SK-N-SH (cell line): ENCODE measurements around the gene HYAL1. TPM values are rescaled to one million over a fixed set of nuclear protein-coding genes. Genes with fewer than 3 reads are reported as not detected.

ENCODE experiments used
- CTCF ChIA-PET: fragments of 300-600, 350-600 bp; formaldehyde crosslinking; extraction: SDS; loops from one replicate; lab custom pipeline; 2021; lab: Yijun Ruan, JAX
- POLR2A ChIA-PET: fragments of 350-600 bp; sonication (Branson Sonifier 250); formaldehyde crosslinking; extraction: SDS; loops from one replicate; lab custom pipeline; 2020; ENCODE audit warnings: antibody characterized with exemption, inconsistent platforms; lab: Yijun Ruan, JAX
- DNase-seq: peaks from one replicate; pipeline ENCODE4 v3.0.0; 2012
- H2AFZ ChIP-seq: fragments of 200-600 bp; sonication (generic); 2 replicates; pipeline ENCODE4 v1.8.1; 2016; ENCODE audit warnings: antibody characterized with exemption, mild to moderate bottlenecking, low read depth
- H3F3A ChIP-seq: fragments of 200-600 bp; sonication (generic); replicated peaks from 2 replicates; pipeline ENCODE3; 2016; ENCODE audit warnings: antibody characterized with exemption, mild to moderate bottlenecking; ENCODE audit not compliant: insufficient read depth
- H3K27ac ChIP-seq, 2 experiments: fragments of 200-500 bp in 1 of 2; fragments of 200-600 bp in 1 of 2; sonication (Bioruptor generic) in 1 of 2; sonication (generic), shearing (Covaris generic) in 1 of 2; 2 replicates each; pipeline versions ENCODE4 v1.5.1 to v1.6.1; 2014 to 2016; ENCODE audit warnings: low read depth in 2 of 2, inconsistent platforms in 1 of 2, low read length in 1 of 2, mild to moderate bottlenecking in 1 of 2, mixed read lengths in 1 of 2
- H3K27me3 ChIP-seq: fragments of 200-600 bp; sonication (generic), shearing (Covaris generic); 2 replicates; pipeline ENCODE4 v1.6.1; 2016; ENCODE audit warnings: mixed run types; ENCODE audit not compliant: insufficient read depth
- H3K36me3 ChIP-seq, 2 experiments: fragments of 200-500 bp in 1 of 2; fragments of 200-600 bp in 1 of 2; sonication (Bioruptor generic) in 1 of 2; sonication (generic) in 1 of 2; replicated peaks in 1 of 2; 2 replicates each; pipeline versions ENCODE3 to v1.5.1; 2014 to 2016; ENCODE audit warnings: low read length in 1 of 2, mild to moderate bottlenecking in 1 of 2; ENCODE audit not compliant: insufficient read depth in 2 of 2, control insufficient read depth in 1 of 2
- H3K4me1 ChIP-seq, 2 experiments: fragments of 200-500 bp in 1 of 2; fragments of 200-600 bp in 1 of 2; sonication (Bioruptor generic) in 1 of 2; sonication (generic), shearing (Covaris generic) in 1 of 2; 2 replicates each; pipeline versions ENCODE4 v1.5.1 to v1.6.1; 2014 to 2016; ENCODE audit warnings: low read depth in 1 of 2, low read length in 1 of 2, mixed run types in 1 of 2; ENCODE audit not compliant: insufficient read depth in 2 of 2, control insufficient read depth in 1 of 2
- H3K4me2 ChIP-seq: fragments of 200-600 bp; sonication (generic), shearing (Covaris generic); 2 replicates; pipeline ENCODE4 v1.6.1; 2017; ENCODE audit warnings: mixed run types
- H3K4me3 ChIP-seq, 2 experiments: fragments of 200-500 bp in 1 of 2; fragments of 200-600 bp in 1 of 2; sonication (Bioruptor generic) in 1 of 2; sonication (generic), shearing (Covaris generic) in 1 of 2; 2 replicates each; pipeline versions ENCODE4 v1.5.1 to v1.8.1; 2014 to 2016; ENCODE audit warnings: low read depth in 2 of 2, inconsistent platforms in 1 of 2, low read length in 1 of 2, mild to moderate bottlenecking in 1 of 2, mixed read lengths in 1 of 2, moderate library complexity in 1 of 2
- H3K79me2 ChIP-seq: fragments of 200-600 bp; sonication (generic); 2 replicates; pipeline ENCODE4 v1.8.1; 2017; ENCODE audit warnings: mild to moderate bottlenecking; ENCODE audit not compliant: insufficient read depth
- H3K9ac ChIP-seq: fragments of 200-600 bp; sonication (generic); 2 replicates; pipeline ENCODE4 v1.6.1; 2017; ENCODE audit warnings: mixed run types
- H3K9me2 ChIP-seq: fragments of 200-600 bp; sonication (generic); 2 replicates; pipeline ENCODE4 v1.6.1; 2017; ENCODE audit warnings: mixed run types
- H3K9me3 ChIP-seq: fragments of 200-600 bp; sonication (generic); 2 replicates; pipeline ENCODE4 v1.6.1; 2017; ENCODE audit warnings: mixed run types, mild to moderate bottlenecking, moderate library complexity
- H4K20me1 ChIP-seq: fragments of 200-600 bp; sonication (generic); 2 replicates; pipeline ENCODE4 v1.6.1; 2017; ENCODE audit warnings: mild to moderate bottlenecking, mixed run types; ENCODE audit not compliant: insufficient read depth
- ELF1 ChIP-seq: IDR thresholded peaks from 2 replicates; pipeline ENCODE4 v1.4.0; 2012
- EP300 ChIP-seq, 2 experiments: IDR thresholded peaks; 2 replicates each; pipeline versions ENCODE4 v1.4.0 to v1.6.1; 2012; ENCODE audit warnings: borderline replicate concordance in 1 of 2, low read depth in 1 of 2, low read length in 1 of 2
- EZH2phosphoT487 ChIP-seq: fragments of 200-600 bp; sonication (generic); IDR thresholded peaks from 2 replicates; pipeline ENCODE4 v1.6.1; 2017; ENCODE audit warnings: low read depth, mixed run types, mild to moderate bottlenecking, antibody characterized with exemption, moderate library complexity, borderline replicate concordance
- FOSL2 ChIP-seq: IDR thresholded peaks from 2 replicates; pipeline ENCODE4 v1.4.0; 2012; ENCODE audit warnings: low read depth, mild to moderate bottlenecking, moderate library complexity, borderline replicate concordance
- FOXJ3 ChIP-seq: sonication (generic); formaldehyde crosslinking; IDR thresholded peaks from 2 replicates; pipeline ENCODE4 v1.5.1; 2020; ENCODE audit warnings: mild to moderate bottlenecking, missing genetic modification reagents
- GABPA ChIP-seq: IDR thresholded peaks from 2 replicates; pipeline ENCODE4 v1.4.0; 2012; ENCODE audit warnings: low read depth, mild to moderate bottlenecking
- GATA2 ChIP-seq: sonication (generic); formaldehyde crosslinking; IDR thresholded peaks from 2 replicates; pipeline ENCODE4 v1.5.0; 2020; ENCODE audit warnings: mild to moderate bottlenecking, missing genetic modification reagents
- MAX ChIP-seq: IDR thresholded peaks from 2 replicates; pipeline ENCODE4 v1.4.0; 2012; ENCODE audit warnings: low read depth
- MXI1 ChIP-seq: IDR thresholded peaks from 2 replicates; pipeline ENCODE4 v1.6.1; 2012; ENCODE audit warnings: mild to moderate bottlenecking, low read depth, low read length, improper control_type of control experiment
- NFIC ChIP-seq: IDR thresholded peaks from 2 replicates; pipeline ENCODE4 v1.4.0; 2012; ENCODE audit warnings: borderline replicate concordance
- PBX3 ChIP-seq: IDR thresholded peaks from 2 replicates; pipeline ENCODE4; 2012
- POLR2AphosphoS5 ChIP-seq: IDR thresholded peaks from 2 replicates; pipeline ENCODE4 v1.6.1; 2012; ENCODE audit warnings: low read depth, low read length
- RAD21 ChIP-seq: IDR thresholded peaks from 2 replicates; pipeline ENCODE4 v1.6.1; 2012; ENCODE audit warnings: mild to moderate bottlenecking, low read length
- RCOR1 ChIP-seq: fragments of 150-350 bp; IDR thresholded peaks from 2 replicates; pipeline ENCODE4 v1.6.1; 2017; ENCODE audit warnings: antibody characterized with exemption, low read length
- RXRA ChIP-seq: IDR thresholded peaks from 2 replicates; pipeline ENCODE4 v1.4.0; 2012; ENCODE audit warnings: low read depth, mild to moderate bottlenecking, borderline replicate concordance
- SIN3A ChIP-seq: IDR thresholded peaks from 2 replicates; pipeline ENCODE4 v1.6.1; 2012; ENCODE audit warnings: low read depth, mild to moderate bottlenecking, low read length, moderate library complexity, borderline replicate concordance
- SMC3 ChIP-seq: IDR thresholded peaks from 2 replicates; pipeline ENCODE4 v1.6.1; 2012; ENCODE audit warnings: low read depth, low read length, improper control_type of control experiment
- TAF1 ChIP-seq: IDR thresholded peaks from 2 replicates; pipeline ENCODE4 v1.6.1; 2012; ENCODE audit warnings: low read depth, mild to moderate bottlenecking, low read length, moderate library complexity, borderline replicate concordance
- TEAD4 ChIP-seq: IDR thresholded peaks from 2 replicates; pipeline ENCODE4 v1.4.0; 2012; ENCODE audit warnings: mild to moderate bottlenecking, borderline replicate concordance; ENCODE audit not compliant: insufficient read depth
- YY1 ChIP-seq: IDR thresholded peaks from 2 replicates; pipeline ENCODE4 v1.4.0; 2012; ENCODE audit warnings: low read depth, mild to moderate bottlenecking
- WGBS: methylation state at CpG from one replicate; pipeline ENCODE4 v1.1.6; 2017; ENCODE audit warnings: low lambda C conversion rate; 5-methylcytosine and 5-hydroxymethylcytosine counted together
- polyA plus RNA-seq, 3 experiments: library from polyadenylated mRNA; depleted of rRNA; stranded (reverse); fragments of >200 nt; gene quantifications; 2 replicates each; pipeline ENCODE4 v1.2.3, GENCODE V29; 2012
- TF ChIP-seq, protein P1 (sequence below): fragments of 150-350 bp; IDR thresholded peaks from 2 replicates; pipeline ENCODE4 v1.6.1; 2016; ENCODE audit warnings: mild to moderate bottlenecking, low read depth, low read length
- TF ChIP-seq, protein P2 (sequence below): fragments of 150-350 bp; IDR thresholded peaks from 2 replicates; pipeline ENCODE4 v1.6.1; 2017; ENCODE audit warnings: antibody characterized with exemption, low read length, low read depth, borderline replicate concordance
- TF ChIP-seq, protein P3 (sequence below): IDR thresholded peaks from 2 replicates; pipeline ENCODE4 v1.6.1; 2012; ENCODE audit warnings: mild to moderate bottlenecking, low read depth, low read length, moderate library complexity
- TF ChIP-seq, protein P4 (sequence below): fragments of 200-600 bp; sonication (generic); IDR thresholded peaks from 2 replicates; pipeline ENCODE4 v1.6.1; 2017; ENCODE audit warnings: antibody characterized with exemption, mild to moderate bottlenecking, moderate library complexity

Gene HYAL1
- polyA plus RNA-seq, 1 of the 3 experiments (the other 2 are of a cell fraction): 0.30 TPM

GRCh38 chr3:50347187-50347813 is 43.9 kb upstream of the HYAL1 start:
- H3K9ac ChIP-seq: no peak overlapping the region
- H3K4me3 ChIP-seq: no peak overlapping the region
- ChIA-PET POLR2A (interaction anchor here (0.9 to 2.6 kb wide), 5 partner anchors 10 to 221 kb away, joined by 3 to 5 read pairs (median 4); partner anchors contain the start of genes HYAL3 and NAA80), CTCF (interaction anchor here (0.6 to 6.0 kb wide), 38 partner anchors 9 to 566 kb away, joined by 3 to 45 read pairs (median 4); partner anchors contain the start of genes CISH, HEMK1 and RASSF1)
- H2AFZ ChIP-seq: no peak overlapping the region
- H3K27ac ChIP-seq: peak overlapping the region in 1 of 2 experiments; percentile 35; a peak in 1 of 4 replicates
- H3K4me2 ChIP-seq: no peak overlapping the region
- no peaks in the 10 kb centered on the region for H3K27me3 ChIP-seq
- H3K36me3 ChIP-seq: peaks cover 0 to 17% of the 10 kb centered on the region in 2 experiments
- TF ChIP-seq TEAD4: no peak
- TF ChIP-seq, protein P1, sequence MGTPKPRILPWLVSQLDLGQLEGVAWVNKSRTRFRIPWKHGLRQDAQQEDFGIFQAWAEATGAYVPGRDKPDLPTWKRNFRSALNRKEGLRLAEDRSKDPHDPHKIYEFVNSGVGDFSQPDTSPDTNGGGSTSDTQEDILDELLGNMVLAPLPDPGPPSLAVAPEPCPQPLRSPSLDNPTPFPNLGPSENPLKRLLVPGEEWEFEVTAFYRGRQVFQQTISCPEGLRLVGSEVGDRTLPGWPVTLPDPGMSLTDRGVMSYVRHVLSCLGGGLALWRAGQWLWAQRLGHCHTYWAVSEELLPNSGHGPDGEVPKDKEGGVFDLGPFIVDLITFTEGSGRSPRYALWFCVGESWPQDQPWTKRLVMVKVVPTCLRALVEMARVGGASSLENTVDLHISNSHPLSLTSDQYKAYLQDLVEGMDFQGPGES: no peak
- TF ChIP-seq EZH2phosphoT487: no peak
- TF ChIP-seq, protein P2, sequence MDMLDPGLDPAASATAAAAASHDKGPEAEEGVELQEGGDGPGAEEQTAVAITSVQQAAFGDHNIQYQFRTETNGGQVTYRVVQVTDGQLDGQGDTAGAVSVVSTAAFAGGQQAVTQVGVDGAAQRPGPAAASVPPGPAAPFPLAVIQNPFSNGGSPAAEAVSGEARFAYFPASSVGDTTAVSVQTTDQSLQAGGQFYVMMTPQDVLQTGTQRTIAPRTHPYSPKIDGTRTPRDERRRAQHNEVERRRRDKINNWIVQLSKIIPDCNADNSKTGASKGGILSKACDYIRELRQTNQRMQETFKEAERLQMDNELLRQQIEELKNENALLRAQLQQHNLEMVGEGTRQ: no peak
- TF ChIP-seq ELF1: no peak
- no peak; the same call in 1 of the 2 replicates for TF ChIP-seq FOSL2
- 0 out of 2 replicates have a peak, but pooled peaks have one; percentile 15 for TF ChIP-seq SIN3A
- no peak for TF ChIP-seq FOXJ3 (CRISPR knock-in tag)
- 0 out of 2 replicates have a peak, but pooled peaks have one; percentile 16 for TF ChIP-seq RCOR1
- TF ChIP-seq SMC3: peak; percentile 63; the same call in 1 of the 2 replicates
- TF ChIP-seq RAD21: peak; percentile 83
- peak; percentile 23; the same call in 1 of the 2 replicates for TF ChIP-seq MXI1
- TF ChIP-seq MAX: no peak
- TF ChIP-seq POLR2AphosphoS5: no peak
- no peak for TF ChIP-seq RXRA
- no peak for TF ChIP-seq GABPA
- TF ChIP-seq NFIC: no peak
- no peak for TF ChIP-seq PBX3
- TF ChIP-seq EP300 (IDR thresholded peaks at IDR 0.05; ENCODE audit: borderline replicate concordance in 1 of 2, low read depth in 1 of 2, low read length in 1 of 2): no peak
- TF ChIP-seq, protein P3, sequence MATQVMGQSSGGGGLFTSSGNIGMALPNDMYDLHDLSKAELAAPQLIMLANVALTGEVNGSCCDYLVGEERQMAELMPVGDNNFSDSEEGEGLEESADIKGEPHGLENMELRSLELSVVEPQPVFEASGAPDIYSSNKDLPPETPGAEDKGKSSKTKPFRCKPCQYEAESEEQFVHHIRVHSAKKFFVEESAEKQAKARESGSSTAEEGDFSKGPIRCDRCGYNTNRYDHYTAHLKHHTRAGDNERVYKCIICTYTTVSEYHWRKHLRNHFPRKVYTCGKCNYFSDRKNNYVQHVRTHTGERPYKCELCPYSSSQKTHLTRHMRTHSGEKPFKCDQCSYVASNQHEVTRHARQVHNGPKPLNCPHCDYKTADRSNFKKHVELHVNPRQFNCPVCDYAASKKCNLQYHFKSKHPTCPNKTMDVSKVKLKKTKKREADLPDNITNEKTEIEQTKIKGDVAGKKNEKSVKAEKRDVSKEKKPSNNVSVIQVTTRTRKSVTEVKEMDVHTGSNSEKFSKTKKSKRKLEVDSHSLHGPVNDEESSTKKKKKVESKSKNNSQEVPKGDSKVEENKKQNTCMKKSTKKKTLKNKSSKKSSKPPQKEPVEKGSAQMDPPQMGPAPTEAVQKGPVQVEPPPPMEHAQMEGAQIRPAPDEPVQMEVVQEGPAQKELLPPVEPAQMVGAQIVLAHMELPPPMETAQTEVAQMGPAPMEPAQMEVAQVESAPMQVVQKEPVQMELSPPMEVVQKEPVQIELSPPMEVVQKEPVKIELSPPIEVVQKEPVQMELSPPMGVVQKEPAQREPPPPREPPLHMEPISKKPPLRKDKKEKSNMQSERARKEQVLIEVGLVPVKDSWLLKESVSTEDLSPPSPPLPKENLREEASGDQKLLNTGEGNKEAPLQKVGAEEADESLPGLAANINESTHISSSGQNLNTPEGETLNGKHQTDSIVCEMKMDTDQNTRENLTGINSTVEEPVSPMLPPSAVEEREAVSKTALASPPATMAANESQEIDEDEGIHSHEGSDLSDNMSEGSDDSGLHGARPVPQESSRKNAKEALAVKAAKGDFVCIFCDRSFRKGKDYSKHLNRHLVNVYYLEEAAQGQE: no peak
- TF ChIP-seq, protein P4, sequence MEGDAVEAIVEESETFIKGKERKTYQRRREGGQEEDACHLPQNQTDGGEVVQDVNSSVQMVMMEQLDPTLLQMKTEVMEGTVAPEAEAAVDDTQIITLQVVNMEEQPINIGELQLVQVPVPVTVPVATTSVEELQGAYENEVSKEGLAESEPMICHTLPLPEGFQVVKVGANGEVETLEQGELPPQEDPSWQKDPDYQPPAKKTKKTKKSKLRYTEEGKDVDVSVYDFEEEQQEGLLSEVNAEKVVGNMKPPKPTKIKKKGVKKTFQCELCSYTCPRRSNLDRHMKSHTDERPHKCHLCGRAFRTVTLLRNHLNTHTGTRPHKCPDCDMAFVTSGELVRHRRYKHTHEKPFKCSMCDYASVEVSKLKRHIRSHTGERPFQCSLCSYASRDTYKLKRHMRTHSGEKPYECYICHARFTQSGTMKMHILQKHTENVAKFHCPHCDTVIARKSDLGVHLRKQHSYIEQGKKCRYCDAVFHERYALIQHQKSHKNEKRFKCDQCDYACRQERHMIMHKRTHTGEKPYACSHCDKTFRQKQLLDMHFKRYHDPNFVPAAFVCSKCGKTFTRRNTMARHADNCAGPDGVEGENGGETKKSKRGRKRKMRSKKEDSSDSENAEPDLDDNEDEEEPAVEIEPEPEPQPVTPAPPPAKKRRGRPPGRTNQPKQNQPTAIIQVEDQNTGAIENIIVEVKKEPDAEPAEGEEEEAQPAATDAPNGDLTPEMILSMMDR: peak; percentile 71
- TF ChIP-seq TAF1: no peak
- no peak for TF ChIP-seq YY1
- no peak for TF ChIP-seq GATA2 (CRISPR knock-in tag)
- H3K4me1 ChIP-seq: peaks cover 11 to 42% of the 10 kb centered on the region in 2 experiments; a peak in 1 of 4 replicates
- H3K9me2 ChIP-seq: no peaks in the 10 kb centered on the region
- H4K20me1 ChIP-seq: 0 out of 2 replicates have a peak, but pooled peaks cover 3% of the 10 kb centered on the region
- peaks cover 28% of the 10 kb centered on the region for H3K79me2 ChIP-seq
- peaks cover 3% of the 10 kb centered on the region for H3F3A ChIP-seq
- H3K9me3 ChIP-seq: no peaks in the 10 kb centered on the region
- WGBS: 18% methylated on average over 13 of the region's 14 CpGs
- DNase-seq: peak; percentile 83
